ENCODE results near the gene MNDA. TPM values are rescaled to one million over a fixed set of nuclear protein-coding genes. Genes with fewer than 3 reads are reported as not detected.
"Not testable (repeated sequence)": the region's sequence is repeated elsewhere in the genome, so short reads cannot be mapped to it uniquely, and the experiment has no call there.

The MNDA gene
- total and polyA plus RNA-seq, 4 donors = 3.3 to 38.1 (median 4.7) TPM

DNA sequence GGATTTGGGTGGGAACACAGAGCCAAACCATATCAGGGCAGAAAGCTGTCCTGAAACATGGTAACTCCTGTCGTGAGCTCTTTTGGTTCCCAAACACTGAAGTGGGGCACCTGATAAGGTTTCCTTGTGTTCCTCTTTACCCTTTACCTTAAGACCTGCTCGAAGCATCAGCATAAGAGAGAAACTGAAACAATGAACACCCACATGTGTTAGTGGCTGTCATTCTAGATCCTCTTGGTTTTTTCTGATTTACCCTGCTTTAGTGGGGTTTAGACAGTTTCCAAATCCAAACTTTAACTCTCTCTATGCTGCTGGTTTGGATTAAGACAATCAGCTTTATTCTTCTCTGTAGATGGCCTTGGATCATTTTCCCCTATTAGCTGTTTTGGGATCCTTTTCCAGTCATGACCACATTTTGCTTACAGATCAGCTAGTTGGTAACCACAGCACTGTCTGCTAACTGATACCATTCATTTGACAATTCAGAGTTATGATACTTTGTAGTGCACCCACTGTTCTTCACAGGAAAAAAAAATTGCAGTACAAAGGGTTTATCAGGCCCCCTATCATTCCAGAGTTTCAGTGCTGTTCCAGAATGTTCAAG, 975 bp upstream of the MNDA start:
- Histone ChIP-seq H3K4me3 (ENCODE audit: low read depth, low read length) (no peak overlapping the region), H3K9me3 (ENCODE audit: control insufficient read depth, insufficient read depth, low read length) (no peaks in the 10 kb centered on the region), H3K36me3 (ENCODE audit: control insufficient read depth, insufficient read depth, low read length) (no peaks in the 10 kb centered on the region), H3K27me3 (ENCODE audit: control insufficient read depth, insufficient read depth, low read length) (no peaks in the 10 kb centered on the region), H3K27ac (ENCODE audit: low read depth, low read length) (no peak overlapping the region), H3K4me1 (ENCODE audit: control insufficient read depth, insufficient read depth, low read length) (no peaks in the 10 kb centered on the region)
- DNase-seq (ENCODE audit: low read depth in 4 of 6, low spot score in 6 of 6) = no peak
- WGBS (ENCODE audit: insufficient coverage) = 75% methylated on average over 1 of the region's 2 CpGs

GRCh38 chr1:158833264-158833663, 2.1 kb downstream of the MNDA start:
- DNase-seq (ENCODE audit: low read depth in 4 of 6, low spot score in 6 of 6) = no peak
- Histone ChIP-seq H3K27ac (ENCODE audit: low read depth, low read length) (no peak overlapping the region), H3K4me3 (ENCODE audit: low read depth, low read length) (no peak overlapping the region), H3K4me1 (ENCODE audit: control insufficient read depth, insufficient read depth, low read length) (no peaks in the 10 kb centered on the region), H3K36me3 (ENCODE audit: control insufficient read depth, insufficient read depth, low read length) (no peaks in the 10 kb centered on the region), H3K9me3 (ENCODE audit: control insufficient read depth, insufficient read depth, low read length) (no peaks in the 10 kb centered on the region), H3K27me3 (ENCODE audit: control insufficient read depth, insufficient read depth, low read length) (no peaks in the 10 kb centered on the region)
- 94% methylated on average over 2 of the region's 3 CpGs for WGBS (ENCODE audit: insufficient coverage)

GRCh38 chr1:158836038-158836437, 4.9 kb downstream of the MNDA start:
- Histone ChIP-seq H3K9me3 (ENCODE audit: control insufficient read depth, insufficient read depth, low read length) (no peaks in the 10 kb centered on the region), H3K4me3 (ENCODE audit: low read depth, low read length) (no peak overlapping the region), H3K27ac (ENCODE audit: low read depth, low read length) (no peak overlapping the region), H3K36me3 (ENCODE audit: control insufficient read depth, insufficient read depth, low read length) (no peaks in the 10 kb centered on the region), H3K4me1 (ENCODE audit: control insufficient read depth, insufficient read depth, low read length) (no peaks in the 10 kb centered on the region), H3K27me3 (ENCODE audit: control insufficient read depth, insufficient read depth, low read length) (no peaks in the 10 kb centered on the region)
- no peak for DNase-seq (ENCODE audit: low read depth in 4 of 6, low spot score in 6 of 6)
- WGBS (ENCODE audit: insufficient coverage) = no CpG with 5 or more reads among the region's 4 CpGs

GRCh38 chr1:158838660-158839059, 7.5 kb downstream of the MNDA start:
- H3K4me3 ChIP-seq (ENCODE audit: low read depth, low read length) = no peak overlapping the region
- H3K4me1 ChIP-seq (ENCODE audit: control insufficient read depth, insufficient read depth, low read length) = no peaks in the 10 kb centered on the region
- H3K36me3 ChIP-seq (ENCODE audit: control insufficient read depth, insufficient read depth, low read length) = no peaks in the 10 kb centered on the region
- H3K27me3 ChIP-seq (ENCODE audit: control insufficient read depth, insufficient read depth, low read length) = no peaks in the 10 kb centered on the region
- no peak overlapping the region for H3K27ac ChIP-seq (ENCODE audit: low read depth, low read length)
- H3K9me3 ChIP-seq (ENCODE audit: control insufficient read depth, insufficient read depth, low read length) = no peaks in the 10 kb centered on the region
- no peak for DNase-seq (ENCODE audit: low read depth in 4 of 6, low spot score in 6 of 6)

DNA sequence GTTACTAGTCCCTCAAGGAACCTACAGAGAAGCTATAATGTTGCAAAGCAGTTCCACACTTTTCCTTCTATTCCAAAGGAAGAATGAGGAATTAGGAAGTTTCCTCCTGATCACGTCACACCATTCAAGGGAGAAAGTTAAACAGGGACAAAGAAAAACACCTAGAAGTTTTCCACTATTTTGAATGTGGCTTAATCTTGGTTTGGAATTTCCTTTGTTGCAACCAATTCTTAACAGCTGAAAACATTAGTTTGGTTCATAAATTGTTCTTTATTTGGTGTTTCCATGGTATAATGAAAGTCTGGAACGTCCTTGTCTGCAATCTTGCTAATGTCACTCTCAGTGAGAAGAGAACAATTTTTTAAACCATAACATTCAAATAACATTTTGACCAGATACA, 8.4 kb downstream of the MNDA start:
- Histone ChIP-seq H3K4me1 (ENCODE audit: control insufficient read depth, insufficient read depth, low read length) (no peaks in the 10 kb centered on the region), H3K36me3 (ENCODE audit: control insufficient read depth, insufficient read depth, low read length) (no peaks in the 10 kb centered on the region), H3K27me3 (ENCODE audit: control insufficient read depth, insufficient read depth, low read length) (no peaks in the 10 kb centered on the region), H3K4me3 (ENCODE audit: low read depth, low read length) (no peak overlapping the region), H3K27ac (ENCODE audit: low read depth, low read length) (no peak overlapping the region), H3K9me3 (ENCODE audit: control insufficient read depth, insufficient read depth, low read length) (no peaks in the 10 kb centered on the region)
- no CpG with 5 or more reads among the region's 2 CpGs for WGBS (ENCODE audit: insufficient coverage)
- no peak for DNase-seq (ENCODE audit: low read depth in 4 of 6, low spot score in 6 of 6)

DNA sequence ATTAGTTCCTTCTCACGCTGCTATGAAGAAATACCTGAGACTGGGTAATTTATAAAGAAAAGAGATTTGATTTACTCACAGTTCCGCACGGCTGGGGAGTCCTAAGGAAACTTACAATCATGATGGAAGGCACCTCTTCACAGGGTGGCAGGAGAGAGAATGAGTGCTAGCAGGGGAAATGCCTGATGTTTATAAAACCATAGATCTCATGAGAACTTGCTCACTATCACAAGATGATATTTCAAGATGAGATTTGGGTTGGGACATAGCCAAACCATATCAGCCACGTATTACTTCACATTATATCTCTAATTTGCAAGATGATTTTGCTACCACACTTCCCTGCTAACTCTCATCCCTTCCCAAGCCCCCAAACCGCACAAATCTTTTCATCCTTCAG, 9.1 kb downstream of the MNDA start:
- H3K4me1 ChIP-seq (ENCODE audit: control insufficient read depth, insufficient read depth, low read length) = no peaks in the 10 kb centered on the region

GRCh38 chr1:158864595-158864994, 33.4 kb downstream of the MNDA start:
- no peak for DNase-seq (ENCODE audit: low read depth in 4 of 6, low spot score in 6 of 6)
- no peak overlapping the region for H3K27ac ChIP-seq (ENCODE audit: low read depth, low read length)
- no peaks in the 10 kb centered on the region for H3K27me3 ChIP-seq (ENCODE audit: control insufficient read depth, insufficient read depth, low read length)
- no peaks in the 10 kb centered on the region for H3K4me1 ChIP-seq (ENCODE audit: control insufficient read depth, insufficient read depth, low read length)
- 68% methylated on average over 6 of the region's 6 CpGs for WGBS (ENCODE audit: insufficient coverage)
- no peaks in the 10 kb centered on the region for H3K9me3 ChIP-seq (ENCODE audit: control insufficient read depth, insufficient read depth, low read length)
- H3K4me3 ChIP-seq (ENCODE audit: low read depth, low read length) = no peak overlapping the region
- H3K36me3 ChIP-seq (ENCODE audit: control insufficient read depth, insufficient read depth, low read length) = no peaks in the 10 kb centered on the region

More for the DNA sequence above, 9.1 kb downstream of the MNDA start:
- H3K27me3 ChIP-seq (ENCODE audit: control insufficient read depth, insufficient read depth, low read length) = no peaks in the 10 kb centered on the region
- no CpG with 5 or more reads among the region's 5 CpGs for WGBS (ENCODE audit: insufficient coverage)
- DNase-seq (ENCODE audit: low read depth in 4 of 6, low spot score in 6 of 6) = peak in 1 of 6 donors; percentile 6
- H3K4me3 ChIP-seq (ENCODE audit: low read depth, low read length) = no peak overlapping the region
- no peaks in the 10 kb centered on the region for H3K36me3 ChIP-seq (ENCODE audit: control insufficient read depth, insufficient read depth, low read length)
- no peak overlapping the region for H3K27ac ChIP-seq (ENCODE audit: low read depth, low read length)
- H3K9me3 ChIP-seq (ENCODE audit: control insufficient read depth, insufficient read depth, low read length) = no peaks in the 10 kb centered on the region

GRCh38 chr1:158870438-158870837, 39.3 kb downstream of the MNDA start:
- H3K27ac ChIP-seq (ENCODE audit: low read depth, low read length); H3K9me3 ChIP-seq (ENCODE audit: control insufficient read depth, insufficient read depth, low read length); H3K36me3 ChIP-seq (ENCODE audit: control insufficient read depth, insufficient read depth, low read length); DNase-seq (ENCODE audit: low read depth in 4 of 6, low spot score in 6 of 6); H3K4me1 ChIP-seq (ENCODE audit: control insufficient read depth, insufficient read depth, low read length); H3K27me3 ChIP-seq (ENCODE audit: control insufficient read depth, insufficient read depth, low read length); H3K4me3 ChIP-seq (ENCODE audit: low read depth, low read length): not testable (repeated sequence)
- WGBS (ENCODE audit: insufficient coverage) = no CpG with 5 or more reads among the region's 5 CpGs

- DNase-seq (ENCODE audit: low read depth in 4 of 6, low spot score in 6 of 6) = no peak
- Histone ChIP-seq H3K27me3 (ENCODE audit: control insufficient read depth, insufficient read depth, low read length) (no peaks in the 10 kb centered on the region), H3K4me1 (ENCODE audit: control insufficient read depth, insufficient read depth, low read length) (no peaks in the 10 kb centered on the region), H3K36me3 (ENCODE audit: control insufficient read depth, insufficient read depth, low read length) (no peaks in the 10 kb centered on the region), H3K27ac (ENCODE audit: low read depth, low read length) (no peak overlapping the region), H3K4me3 (ENCODE audit: low read depth, low read length) (no peak overlapping the region), H3K9me3 (ENCODE audit: control insufficient read depth, insufficient read depth, low read length) (no peaks in the 10 kb centered on the region)
- no CpG with 5 or more reads among the region's 2 CpGs for WGBS (ENCODE audit: insufficient coverage)
These were observed 42.0 kb downstream of the MNDA start for GRCh38 chr1:158873141-158873540.

DNA sequence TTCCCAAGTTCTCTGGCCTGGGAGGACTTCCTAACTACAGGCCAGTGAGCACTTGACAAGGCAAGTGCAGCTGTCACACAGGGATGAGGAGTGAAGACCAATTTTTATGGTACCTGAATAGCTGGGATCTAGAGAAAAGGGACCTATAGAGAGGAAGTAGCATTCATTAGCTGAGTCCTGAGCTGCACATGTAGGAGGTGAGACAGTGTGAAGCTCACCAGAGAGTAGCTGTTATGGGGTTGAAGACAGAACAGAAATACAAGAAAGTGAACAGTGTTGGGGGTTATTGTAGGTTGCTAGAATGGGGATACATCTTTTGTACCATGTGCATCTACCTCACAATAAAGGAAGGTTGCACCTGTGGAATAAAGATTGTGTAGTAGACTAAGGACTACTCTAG, 62.5 kb downstream of the MNDA start:
- Histone ChIP-seq H3K4me1 (ENCODE audit: control insufficient read depth, insufficient read depth, low read length) (no peaks in the 10 kb centered on the region), H3K9me3 (ENCODE audit: control insufficient read depth, insufficient read depth, low read length) (no peaks in the 10 kb centered on the region), H3K36me3 (ENCODE audit: control insufficient read depth, insufficient read depth, low read length) (no peaks in the 10 kb centered on the region), H3K4me3 (ENCODE audit: low read depth, low read length) (no peak overlapping the region), H3K27me3 (ENCODE audit: control insufficient read depth, insufficient read depth, low read length) (no peaks in the 10 kb centered on the region), H3K27ac (ENCODE audit: low read depth, low read length) (no peak overlapping the region)
- DNase-seq (ENCODE audit: low read depth in 4 of 6, low spot score in 6 of 6) = no peak
